Stimulated activated CD8-positive, alpha-beta memory T cell treated with anti-CD3 and anti-CD28 coated beads, Interleukin-7, amount 100 ng/mL, for 4 hours (primary cell): ENCODE measurements around the gene SDF2.
A peak's percentile ranks its signal among the peaks of the same experiment; 100 is the strongest.

ENCODE experiments used
- DNase-seq, 2 donors: peaks; one replicate each; pipeline ENCODE4 v3.0.0-alpha.2; 2020; ENCODE audit warnings: low read depth in 2 of 2

Gene SDF2, protein sequence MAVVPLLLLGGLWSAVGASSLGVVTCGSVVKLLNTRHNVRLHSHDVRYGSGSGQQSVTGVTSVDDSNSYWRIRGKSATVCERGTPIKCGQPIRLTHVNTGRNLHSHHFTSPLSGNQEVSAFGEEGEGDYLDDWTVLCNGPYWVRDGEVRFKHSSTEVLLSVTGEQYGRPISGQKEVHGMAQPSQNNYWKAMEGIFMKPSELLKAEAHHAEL

DNA sequence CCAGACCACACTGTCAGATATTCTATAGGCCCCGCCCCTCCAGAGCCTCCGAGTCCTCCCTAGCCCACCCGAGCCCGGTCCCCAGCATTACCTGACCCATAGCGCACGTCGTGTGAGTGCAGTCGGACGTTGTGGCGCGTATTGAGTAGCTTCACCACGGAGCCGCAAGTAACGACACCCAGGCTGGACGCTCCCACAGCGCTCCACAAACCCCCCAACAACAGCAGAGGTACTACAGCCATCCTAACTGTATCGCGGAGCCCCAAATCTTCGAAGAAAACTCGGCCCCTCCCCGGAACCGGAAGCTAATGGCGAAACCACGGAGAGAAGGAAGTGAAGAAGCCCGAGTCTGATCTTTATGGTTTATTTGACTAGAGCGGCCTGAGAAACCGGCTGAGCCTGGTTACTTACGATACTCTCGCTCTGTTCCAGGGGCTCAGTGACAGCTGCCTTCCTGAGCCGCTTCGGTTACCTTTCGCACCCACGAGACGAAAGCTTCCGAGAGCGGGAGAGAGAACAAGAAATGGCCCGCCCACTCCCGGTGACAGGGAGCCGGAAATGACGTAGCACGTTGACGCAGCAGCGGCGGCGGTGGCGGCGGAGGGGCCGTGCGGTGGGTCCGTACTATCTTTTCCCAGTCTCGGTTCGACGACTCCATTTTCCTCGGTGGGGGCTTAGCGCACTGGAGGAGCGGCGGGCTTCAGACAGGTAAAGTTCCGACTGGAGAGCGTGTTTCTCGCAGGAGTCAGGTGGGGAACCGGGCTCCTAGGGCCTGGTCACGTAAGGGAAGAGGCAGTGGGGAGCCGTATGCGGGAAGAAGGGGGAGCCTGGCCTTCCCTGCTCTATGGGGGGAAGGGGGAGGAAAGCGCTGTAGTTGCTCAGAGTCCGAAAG, at the start of gene SDF2, which contains the start of gene SUPT6H:
SDF2 (minus strand) TSS at position 272 of the 892 bp plus-strand sequence; CDS start at position 242, 30 bp downstream.
SUPT6H (plus strand) TSS at position 571 of the 892 bp plus-strand sequence. CDS start 11,197 bp downstream, outside the sequence.
- DNase-seq, result peak; percentile 89 to 92

DNA sequence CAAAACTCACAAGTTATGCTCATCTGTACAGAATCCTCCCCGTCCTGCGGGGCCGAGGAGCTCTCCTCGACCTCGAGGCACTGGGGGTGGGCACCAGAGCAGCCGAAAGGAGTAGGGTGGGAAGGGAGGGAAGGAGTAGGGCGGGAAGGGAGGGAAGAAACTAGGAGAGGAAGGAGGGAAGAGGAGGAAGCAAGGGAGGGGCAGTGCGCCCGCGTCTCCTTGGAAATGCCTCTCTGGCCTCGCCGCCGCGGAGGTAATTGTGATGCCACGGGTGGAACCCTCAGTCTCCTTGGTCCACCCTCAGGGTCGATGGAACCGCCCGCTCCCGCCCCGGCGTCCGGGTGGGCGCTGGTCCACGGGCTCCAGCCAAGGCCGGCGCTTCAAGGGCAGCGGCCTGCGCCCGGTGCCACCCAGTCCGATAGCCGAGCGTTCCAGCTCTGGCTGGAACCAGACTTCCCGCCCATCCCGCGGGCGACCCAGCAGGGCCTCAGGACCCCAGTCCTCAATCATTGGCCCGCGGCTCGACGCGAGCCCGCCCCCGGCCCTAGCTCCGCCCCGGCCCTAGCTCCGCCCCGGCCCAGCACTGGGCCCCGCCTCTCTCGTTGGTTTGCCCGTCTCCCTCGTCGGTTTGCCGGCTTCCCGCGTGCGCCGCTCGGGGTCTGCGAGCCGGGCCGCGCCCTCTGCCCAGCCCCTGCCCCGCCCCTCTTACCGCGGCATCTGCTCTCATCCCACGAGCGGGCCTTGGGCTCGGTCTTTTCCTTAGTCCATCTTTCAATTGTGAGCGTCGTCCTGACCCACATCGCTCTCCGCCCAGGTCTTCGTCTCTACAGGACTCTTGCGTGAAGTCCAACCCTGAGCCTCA, 49.4 kb upstream of the SDF2 start:
- peak; percentile 76 to 81 for DNase-seq

DNA sequence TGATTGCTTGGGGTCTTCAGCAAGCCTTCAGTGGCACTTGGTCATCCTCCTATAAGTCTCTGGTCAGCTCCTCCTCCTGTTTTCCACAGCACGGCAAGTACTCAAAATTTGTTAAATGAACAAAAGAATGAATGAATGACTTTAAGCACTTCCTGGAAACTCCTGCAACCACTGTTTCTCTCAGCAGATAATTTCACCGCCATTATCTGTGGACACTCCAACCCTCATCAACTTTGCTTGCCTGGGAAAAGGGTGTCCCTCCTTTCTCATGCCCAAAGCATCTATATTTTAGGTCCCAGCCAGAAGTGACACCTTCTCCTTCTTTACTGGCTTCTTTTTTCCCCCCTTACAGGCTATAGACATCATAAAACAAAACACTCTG, 45.6 kb upstream of the SDF2 start:
- DNase-seq, result no peak

DNA sequence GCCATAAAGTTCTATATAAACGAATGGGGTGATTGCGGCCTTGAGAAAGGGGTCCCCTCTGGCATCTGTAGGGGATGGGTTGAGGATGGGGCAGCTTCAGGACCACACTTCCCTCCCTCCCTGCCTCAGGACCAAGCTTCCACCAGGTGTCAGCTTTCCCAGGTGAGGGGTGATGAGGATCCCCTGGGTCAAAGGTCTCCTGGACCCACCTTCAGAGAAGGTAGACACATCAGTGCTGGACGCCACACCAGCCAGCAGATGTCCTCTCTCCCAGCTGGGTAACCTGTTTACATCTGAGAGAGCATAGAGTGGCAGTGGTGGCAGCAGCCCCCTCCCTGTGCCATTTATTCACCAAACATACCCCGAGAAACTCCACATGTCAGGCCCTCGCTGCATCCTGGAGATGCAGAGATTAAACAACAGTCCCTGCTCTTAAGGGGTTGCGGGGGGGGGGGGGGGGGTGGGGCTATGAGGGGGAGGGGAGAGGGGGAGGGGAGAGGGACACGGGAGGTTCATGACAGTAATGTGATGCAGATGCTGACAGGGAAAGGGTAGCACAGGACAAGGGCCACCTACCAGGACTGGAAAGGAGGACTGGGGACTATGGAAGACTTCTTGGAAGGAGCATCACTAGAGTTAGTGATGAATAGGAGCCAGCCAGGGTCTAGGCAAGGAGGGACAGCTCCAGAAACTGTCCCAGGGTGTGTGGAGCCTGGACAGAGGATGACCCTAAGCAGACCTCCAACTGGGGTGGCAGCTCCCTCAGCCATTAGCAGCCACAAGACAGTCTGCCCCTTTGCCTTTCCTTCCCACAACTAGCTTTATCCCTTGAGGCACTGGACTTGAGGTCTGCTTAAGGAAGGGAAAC, 45.0 kb upstream of the SDF2 start:
- DNase-seq, result no peak

DNA sequence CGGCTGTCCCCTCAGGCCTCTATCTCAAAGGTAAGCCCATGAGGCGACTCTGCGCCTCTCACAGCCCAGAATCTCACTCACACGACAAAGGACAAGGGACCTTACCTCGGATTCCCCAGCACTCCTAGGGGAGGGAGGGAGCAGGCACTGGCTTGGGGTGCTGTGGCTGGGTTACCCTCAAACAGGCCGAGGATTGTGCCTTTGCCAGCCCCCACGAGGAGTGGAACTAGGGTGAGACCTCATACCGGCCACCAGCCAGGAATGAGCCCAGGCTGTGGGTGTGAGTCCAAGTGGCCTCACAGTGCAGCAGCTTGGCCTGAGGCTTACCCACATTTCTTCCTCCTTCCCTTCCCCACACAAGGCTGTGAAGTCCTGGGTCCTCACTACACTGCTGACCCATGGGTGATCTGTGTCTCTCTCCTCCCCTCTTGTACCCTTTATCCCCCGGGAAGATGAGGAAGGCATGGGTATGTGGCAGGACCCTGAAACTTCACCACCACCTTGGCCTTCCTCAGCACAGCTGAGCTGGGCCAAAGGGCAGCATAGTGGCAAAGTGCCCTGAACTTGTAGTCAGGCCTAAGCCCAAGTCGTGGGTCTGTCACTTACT, 44.1 kb upstream of the SDF2 start:
- no peak for DNase-seq

DNA sequence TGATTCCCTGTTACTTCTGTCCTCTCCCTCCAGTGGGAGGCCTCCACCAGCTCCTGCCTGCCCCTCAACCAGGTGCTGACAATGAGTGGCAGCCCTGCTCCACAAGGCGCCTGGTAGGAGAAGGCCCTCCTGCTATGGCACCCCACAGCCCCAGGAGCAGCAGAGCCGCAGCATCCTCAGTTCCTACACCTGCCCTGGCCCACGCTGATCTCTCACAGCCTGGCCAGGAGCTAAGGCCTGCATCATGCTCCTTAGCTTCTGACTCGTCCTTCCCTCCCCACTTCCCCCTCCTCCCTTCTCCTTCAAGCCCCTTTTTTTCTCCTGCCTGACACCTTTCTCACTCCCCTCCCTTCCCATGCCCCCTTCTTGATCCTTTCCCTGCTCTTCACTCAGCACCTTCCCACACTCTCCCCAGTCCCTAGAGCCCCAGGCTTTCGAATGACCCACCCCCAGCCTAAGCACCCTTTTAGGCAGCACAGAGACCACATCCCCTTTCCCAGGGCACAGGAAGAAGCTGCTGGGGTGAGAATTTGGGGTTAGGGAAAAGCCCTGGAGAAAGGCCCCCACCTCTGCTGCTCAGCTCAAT, 43.5 kb upstream of the SDF2 start:
- no peak for DNase-seq

DNA sequence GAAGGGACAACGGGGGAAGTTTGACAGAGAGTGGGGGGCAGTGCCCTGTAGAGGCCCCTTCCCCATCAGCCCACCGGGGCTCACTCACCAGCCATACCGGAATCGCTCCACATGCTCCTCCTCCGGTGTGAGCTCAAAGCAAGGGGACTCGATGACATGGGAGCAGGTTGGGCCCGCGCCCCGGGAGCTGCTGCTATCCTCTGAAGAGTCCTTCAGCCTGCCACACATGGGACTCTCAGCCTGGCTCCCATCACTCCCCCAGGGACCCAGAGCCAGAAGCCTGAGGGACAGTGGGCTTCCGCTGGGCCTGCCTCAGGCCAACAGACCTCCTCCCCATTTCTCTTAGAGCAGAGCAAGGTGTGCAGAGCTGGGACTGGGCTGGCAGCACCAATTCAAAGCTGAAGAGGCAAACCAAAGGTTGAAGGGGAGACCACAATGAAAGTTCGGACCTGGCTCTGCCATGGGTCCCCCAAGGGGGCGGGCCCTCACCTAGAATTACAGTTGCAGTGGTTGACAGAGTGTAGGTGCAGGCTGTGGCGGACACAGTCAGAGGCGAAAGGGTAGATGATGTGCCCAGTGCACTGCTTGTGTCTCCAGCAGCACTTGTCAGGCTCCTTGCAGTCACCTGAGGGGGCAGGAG, 42.6 kb upstream of the SDF2 start:
- DNase-seq, result no peak

DNA sequence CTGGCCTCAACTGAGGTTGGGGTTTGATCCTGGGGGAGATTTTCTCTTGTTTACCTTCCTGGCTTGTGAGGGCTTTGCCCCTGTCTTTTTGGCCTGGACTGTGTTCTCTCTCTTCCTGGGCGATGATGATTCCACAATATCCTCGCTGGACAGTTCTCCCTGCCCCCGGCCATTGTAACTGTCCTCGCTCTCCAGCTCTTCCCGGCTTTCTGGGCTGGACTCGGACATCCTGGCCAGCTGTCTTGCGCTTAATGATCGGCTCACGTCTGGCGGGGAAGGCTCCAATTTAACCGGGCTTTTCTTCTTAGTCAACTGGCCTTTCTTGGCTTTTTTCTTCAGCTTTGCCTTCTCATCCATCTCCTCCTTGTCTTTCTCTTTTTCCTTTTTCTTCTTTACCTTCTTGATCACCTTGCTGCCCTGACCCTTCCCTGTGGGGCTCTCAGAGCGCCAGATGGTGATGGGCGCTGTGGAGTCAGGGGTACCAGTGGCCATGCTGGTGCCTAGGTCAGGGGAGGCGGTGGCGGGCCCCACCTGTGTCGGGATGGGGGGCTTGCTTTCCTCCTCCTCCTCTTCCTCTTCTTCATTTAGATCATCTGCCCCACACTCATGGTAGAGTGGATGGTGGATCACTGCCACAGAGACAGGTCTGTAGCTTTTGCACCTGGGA, 42.0 kb upstream of the SDF2 start:
- no peak for DNase-seq

DNA sequence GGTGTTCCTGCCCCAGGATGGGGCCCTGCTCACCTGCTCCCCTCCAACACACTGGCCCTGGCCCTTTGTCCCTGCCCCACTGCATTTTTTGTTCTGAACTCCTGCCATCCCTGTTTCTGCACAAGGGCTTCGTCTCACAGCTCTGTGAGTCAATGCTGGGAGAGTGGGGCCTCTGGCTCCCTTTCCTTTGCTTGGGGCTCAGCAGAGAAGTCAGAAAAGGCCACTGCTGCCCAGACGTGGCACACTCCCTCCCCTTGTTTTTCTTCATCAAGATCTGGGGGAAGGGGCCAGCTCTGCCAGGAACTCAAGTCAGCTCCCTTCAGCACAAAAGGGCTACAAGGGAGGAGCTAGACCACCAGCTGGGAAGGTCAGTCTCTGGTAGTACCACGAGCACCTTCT, 41.0 kb upstream of the SDF2 start:
- DNase-seq, result no peak

DNA sequence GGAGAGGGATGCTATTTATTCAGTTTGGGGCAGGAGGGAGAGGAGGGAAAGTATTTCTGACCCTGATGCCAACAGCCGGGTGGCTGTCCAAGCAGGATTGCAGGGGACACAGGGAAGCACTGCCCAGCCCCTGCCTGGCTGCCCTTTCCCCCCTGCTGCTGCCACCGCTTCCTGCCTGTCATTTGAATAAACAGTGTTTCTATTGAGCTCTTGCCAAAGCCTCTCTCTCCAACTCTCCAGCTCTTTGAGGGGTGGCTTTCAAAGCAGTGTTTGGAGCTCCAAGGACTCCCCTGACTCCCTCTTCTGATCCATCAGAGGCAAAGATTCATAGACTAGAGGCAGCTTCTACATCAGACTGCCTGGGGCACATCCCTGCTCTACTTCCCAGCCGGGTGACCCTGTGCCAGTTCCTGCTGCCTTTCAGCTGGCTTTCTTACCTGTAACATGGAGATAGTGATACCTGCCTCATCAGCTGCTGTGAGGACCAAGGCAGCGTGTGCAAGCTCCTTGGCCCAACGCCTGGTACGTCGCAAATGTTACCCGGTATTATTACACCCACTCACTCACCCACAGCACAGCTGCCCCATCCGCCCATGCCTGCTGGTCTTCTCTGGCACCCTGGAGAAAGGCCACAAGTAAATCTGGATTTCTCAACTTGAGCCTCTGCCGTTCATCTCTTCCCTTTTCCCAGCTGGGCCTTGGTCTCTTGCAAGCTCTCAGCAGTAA, 40.5 kb upstream of the SDF2 start:
- no peak for DNase-seq

DNA sequence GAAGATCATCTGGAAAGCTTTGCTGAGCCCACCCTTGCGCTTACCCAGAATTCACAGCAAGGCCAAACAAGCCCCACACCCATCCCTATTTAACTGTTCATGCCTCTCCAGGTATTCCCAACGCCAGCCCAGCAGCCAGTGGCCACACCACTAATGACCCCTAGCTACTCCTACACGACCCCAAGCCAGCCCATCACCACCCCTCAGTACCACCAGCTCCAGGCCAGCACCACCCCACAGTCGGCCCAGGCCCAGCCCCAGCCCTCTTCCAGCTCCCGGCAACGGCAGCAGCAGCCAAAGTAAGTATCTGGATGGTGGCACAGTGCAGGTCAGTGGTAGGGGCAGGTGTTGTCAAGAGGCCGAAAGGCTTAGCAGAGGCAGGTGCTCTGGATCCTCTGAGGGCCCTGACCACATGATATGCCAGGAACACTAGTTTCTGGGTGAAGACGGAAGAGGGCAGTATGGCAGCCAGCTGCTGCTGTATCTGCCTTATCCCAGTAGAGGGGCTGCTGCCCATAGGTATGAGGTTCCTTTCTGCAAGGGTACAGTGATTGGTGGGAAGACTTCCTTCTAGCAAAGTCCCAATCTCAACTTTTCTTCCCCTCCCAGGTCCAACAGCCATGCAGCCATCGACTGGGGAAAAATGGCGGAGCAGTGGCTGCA, 39.3 kb upstream of the SDF2 start:
- no peak for DNase-seq

DNA sequence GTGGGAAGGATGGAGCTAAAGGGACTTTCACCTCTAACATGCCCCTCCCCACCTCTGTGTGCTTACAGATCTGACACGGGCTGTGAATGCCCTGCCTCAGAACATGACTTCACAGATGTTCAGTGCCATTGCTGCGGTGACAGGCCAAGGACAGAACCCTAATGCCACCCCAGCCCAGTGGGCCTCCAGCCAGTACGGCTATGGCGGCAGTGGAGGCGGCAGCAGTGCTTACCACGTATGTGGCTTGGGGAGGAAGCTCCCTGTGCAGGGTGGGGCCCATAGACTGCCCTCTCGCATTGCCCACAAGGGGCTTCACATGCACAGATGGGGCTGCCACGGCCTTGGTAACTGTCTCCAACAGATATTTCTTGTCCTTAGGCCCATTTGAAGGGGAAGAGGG, 38.6 kb upstream of the SDF2 start:
- DNase-seq, result no peak

DNA sequence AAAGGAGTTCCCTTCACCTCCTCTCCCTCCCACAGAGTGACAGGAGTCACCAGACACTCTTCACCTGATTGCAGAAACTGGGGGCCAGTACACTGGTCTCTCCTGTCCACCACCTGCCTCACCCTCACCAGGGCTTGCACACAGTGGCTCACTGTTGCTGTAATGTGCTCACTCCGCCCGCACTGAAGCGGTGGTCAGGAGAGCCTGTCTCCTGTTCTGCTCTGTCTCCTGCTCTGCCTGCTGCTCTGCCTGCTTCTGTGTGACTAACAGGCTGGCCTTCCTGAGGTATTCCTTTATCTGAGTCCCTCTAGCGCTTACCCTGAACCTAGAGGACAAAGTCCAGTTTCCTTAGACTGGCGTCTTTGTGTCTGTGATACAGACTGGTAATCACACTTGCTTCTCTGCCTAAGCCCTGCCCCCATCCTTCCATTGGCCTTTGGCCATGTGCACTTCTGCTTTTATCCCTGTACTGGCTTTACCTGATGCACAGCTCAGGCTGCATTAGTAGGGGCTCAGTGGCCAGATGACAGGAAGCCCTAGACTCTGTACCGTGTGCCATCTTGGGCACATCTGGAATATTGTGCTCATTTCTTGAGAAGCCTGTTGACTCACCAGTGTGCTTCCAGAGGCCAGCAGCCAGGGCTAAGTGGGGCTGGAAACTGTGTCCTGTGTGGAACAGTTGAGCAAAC, 36.7 kb upstream of the SDF2 start:
- DNase-seq, result no peak

DNA sequence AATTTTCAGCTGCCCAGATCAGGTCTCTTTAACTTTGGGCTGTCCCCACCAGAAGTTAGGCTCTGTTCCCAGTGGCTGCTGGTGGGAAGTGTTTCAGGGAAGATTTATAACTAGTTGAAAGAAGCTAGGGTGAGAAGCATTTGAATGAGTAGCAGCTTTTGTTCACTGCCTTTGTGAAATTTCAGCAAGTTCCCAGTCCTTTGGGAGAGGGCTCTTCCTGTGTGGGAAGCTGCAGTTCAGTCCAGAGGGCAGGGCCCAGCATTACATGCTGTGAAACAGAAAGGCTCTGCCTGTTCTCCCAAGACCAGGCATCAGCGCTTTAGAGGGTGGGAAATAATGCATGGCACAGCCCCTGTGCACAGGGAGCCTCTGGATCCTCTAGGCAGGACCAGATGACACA, 32.2 kb upstream of the SDF2 start:
- DNase-seq, result no peak

DNA sequence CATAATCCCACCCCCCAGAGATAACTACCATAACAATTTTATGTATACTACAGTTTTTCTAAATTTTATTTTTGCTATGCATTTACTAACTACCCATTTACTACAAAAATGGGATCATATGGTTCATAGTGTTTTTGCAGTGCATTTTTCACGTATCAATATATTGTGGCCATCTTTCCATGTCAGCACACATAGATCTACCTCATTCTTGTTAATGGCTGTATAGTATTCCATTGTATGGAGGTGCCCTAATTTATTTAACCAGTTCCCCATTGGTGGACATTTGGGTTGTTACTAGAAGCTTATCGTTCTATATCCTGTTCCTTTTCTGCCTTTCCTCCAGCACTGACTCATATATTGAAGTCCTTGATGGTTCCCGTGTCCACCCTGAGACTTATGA, 27.3 kb upstream of the SDF2 start:
- DNase-seq, result no peak

DNA sequence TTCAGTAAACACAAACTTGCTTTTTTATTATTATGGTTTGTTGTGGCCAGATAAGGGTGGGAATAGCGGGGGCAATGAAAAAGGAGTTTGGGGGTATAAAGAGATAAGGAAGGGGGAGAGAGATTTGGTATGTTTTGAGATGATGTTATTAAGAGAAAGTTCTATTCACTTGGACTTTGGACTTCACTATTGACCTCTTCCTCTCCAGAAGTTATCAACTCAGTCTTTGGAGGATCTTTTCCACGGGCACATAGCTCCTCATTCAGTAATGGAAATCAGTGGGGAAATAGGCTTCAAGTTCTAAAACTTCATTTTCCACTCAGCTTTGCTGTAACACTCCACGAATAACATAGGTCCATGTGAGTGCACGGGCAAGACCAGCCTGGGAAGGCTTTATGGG, 26.8 kb upstream of the SDF2 start:
- no peak for DNase-seq

DNA sequence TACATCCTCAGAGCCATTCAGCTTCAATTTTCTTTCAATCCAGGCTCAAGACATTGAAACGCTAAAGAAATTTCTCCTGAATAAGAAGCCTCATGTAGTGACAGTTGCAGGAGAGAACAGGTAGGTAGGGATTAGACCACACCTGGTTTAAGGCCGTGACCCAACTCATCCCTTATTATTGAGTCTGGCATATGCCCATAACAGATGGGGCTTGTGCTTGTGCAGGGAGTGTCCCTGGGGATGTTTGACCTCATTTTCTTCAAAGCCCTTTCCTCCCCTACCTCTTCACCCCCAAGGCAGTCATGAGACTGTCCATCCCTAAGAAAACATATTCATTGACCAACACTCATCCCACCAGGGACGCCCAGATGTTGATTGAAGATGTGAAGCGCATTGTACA, 24.6 kb upstream of the SDF2 start:
- no peak for DNase-seq

DNA sequence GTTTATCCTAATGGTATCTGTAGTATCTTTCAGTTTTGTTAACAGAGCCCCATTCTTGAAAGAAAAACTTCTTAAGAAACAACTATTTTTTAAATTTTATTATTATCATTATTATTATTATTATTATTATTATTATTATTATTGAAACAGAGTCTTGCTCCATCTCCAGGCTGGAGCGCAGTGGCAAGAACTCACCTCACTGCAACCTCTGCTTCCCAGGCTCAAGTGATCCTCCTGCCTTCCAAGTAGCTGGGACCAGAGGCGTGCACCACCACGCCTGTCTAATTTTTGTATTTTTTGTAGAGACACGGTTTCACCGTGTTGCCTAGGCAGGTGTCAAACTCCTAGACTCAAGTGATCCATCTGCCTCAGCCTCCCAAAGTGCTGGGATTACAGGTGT, 23.7 kb upstream of the SDF2 start:
- no peak for DNase-seq
